Kasumi-1 (cell line): ENCODE data around the gene ARL6IP1.
"Not testable (repeated sequence)": the region's sequence is repeated elsewhere in the genome, so short reads cannot be mapped to it uniquely, and the experiment has no call there.

Experiments
- DNase-seq, 2 experiments: peaks; one replicate each; lab custom pipeline; 2025; lab: John Stamatoyannopoulos, UW

ARL6IP1 gene

GRCh38 chr16:18799500-18799899 is 1.8 kb downstream of the ARL6IP1 start:
- no peak for DNase-seq

GRCh38 chr16:18797746-18798145 is 3.6 kb downstream of the ARL6IP1 start:
- no peak for DNase-seq

DNA sequence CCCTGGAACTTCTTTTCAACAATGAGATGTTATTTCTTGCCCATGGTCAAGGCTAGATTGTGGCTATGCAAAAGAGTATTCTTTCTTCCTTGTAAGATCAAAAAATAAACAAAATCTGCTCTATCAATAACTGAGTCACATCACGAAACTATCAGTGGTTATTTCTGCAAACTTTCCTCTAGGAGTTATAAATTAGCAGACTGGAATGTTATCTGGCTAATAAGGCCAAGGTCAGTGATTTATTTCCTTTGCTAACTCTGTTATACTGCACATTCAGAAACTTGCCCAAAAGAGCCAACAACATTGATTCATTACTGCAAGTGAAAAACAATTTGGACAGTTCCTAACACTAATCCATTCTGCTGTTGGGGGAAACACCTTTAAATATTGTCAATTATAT is 5.0 kb downstream of the ARL6IP1 start:
- no peak for DNase-seq

DNA sequence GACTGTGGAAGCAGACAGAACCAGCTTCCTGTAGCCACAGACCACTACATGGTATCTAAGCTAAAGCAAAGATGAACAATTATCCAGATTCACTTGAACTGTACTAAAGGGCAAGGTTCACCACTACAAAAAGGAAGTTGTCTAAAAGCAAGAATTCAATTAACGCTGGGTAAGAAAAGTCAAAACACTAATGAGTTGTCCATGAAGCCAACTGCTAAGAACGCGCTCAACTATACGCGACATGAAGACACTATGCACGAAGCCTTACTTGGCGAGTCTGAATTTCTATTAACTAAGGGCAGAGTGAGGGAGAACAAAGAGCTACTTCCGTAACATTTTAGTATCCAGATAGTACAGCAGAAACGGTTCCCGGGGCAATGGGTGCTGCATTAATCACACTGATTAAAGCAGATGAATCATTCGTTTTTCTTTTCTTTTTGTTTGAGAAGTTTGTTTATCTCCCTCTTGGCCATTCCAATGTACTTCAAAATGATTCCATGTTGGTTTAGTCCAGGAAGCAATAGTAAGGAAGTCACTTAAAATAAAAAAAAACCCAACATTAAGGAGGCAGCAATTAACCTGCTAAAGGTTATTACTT is 8.4 kb downstream of the ARL6IP1 start:
- no peak for DNase-seq

GRCh38 chr16:18789850-18790706 is 11.3 kb downstream of the ARL6IP1 start, which contains the start of gene RPS15A:
Gene RPS15A (minus strand): TSS chr16:18790334. CDS start chr16:18789113, 1,221 bp downstream.
- DNase-seq = peak; percentile 80

DNA sequence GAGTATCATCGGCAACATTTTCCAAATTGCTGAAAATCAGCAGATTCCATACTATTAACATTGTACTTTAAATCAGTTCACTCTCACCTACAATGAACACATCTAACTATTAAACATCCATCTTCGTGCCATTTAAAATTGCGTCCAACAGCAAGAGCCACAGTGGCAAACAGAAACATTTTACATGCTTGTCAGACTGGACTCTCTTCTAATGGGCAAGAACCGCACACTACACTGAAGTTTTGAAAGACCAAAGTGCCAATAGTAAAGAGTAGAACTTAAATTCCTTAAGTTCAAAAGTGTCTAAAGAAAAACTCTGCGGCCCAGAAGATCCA is 11.9 kb downstream of the ARL6IP1 start:
- DNase-seq = no peak

GRCh38 chr16:18788828-18789514 is 12.4 kb downstream of the ARL6IP1 start:
- DNase-seq = no peak

GRCh38 chr16:18784917-18785623 is 16.3 kb downstream of the ARL6IP1 start:
- DNase-seq = no peak

- DNase-seq = no peak
Observed at GRCh38 chr16:18783430-18784341, 17.7 kb downstream of the ARL6IP1 start.

DNA sequence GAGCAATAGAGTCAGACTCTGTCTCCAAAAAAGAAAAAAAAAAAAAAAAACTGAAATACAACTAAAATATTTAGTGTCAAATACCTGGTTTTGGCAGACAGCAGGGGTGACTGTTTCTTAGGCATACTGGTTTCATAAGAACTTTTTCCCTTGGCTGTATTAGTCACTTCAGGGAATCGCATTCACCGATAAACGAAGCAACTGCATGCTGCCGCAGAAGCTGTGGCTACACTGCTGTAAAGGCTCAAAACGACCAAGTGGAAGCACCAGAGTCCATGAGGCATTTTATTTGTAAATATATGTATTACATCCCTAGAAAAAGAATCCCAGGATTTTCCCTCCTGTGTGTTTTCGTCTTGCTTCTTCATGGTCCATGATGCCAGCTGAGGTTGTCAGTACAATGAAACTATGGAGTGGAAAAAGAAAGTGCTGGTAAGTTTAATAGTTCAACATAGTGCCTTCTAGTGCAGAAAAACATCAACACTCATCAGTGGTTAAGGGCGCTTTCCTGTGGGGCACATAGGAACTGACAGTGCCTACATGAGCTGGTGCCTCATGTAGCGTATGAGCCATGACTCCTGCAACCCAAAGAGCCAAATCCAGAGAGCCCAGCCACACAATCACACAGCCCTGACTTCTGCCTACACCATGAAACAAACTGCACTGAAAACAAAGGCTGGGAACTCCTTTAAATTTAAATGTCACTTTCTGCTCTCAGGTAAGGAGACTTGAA is 18.5 kb downstream of the ARL6IP1 start:
- DNase-seq = no peak

DNA sequence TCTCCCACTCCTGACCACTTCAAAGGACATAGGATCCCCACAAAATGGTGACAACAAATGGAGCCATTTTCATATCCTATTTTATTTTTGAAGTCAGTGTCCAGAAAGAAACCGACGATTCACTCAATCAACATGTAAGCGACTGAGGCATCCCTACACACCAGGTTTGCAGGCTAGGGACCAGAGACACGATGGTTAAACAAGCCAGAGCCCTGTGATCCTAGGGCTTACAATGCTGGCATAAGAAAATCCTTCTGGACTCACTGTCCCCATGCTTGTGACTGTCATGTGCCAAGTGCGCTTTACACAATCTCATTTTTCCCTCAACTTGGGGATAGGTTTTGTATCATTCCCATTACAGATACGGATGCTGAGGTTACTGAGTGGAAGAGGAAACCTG is 20.1 kb downstream of the ARL6IP1 start:
- DNase-seq = not testable (repeated sequence)

DNA sequence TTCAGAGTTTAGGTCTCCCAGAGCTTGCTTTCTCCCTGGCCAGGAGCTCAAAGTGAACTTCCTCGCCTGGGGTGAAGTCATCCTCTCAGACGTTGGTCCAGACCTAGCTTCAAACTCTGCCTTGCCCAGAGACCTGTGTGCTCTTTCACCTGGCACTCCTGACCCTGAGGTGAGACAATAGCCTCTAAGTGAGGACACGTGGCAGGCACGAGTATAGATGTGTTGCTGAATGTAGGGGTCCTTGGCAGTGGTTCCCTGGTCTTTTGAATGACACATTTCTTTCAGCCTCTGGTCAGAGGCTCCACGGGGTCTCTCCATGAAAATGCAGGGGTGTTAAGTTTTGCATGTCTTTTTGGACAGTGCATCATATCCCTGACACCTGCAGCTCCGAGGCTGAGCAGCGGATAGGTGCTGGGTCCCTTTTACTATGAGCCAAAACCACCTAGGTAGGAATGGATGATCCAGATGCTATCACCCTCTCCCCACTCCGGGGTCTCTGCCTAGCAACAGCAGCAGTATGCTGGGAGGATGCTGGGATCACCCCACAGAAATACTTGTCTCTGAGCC is 20.8 kb downstream of the ARL6IP1 start:
- not testable (repeated sequence) for DNase-seq

DNA sequence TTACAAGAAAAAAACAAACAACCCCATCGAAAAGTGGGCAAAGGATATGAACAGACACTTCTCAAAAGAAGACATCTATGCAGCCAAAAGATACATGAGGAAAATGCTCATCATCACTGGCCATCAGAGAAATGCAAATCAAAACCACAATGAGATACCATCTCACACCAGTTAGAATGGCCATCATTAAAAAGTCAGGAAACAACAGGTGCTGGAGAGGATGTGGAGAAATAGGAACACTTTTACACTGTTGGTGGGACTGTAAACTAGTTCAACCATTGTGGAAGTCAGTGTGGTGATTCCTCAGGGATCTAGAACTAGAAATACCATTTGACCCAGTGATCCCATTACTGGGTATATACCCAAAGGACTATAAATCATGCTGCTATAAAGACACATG is 23.7 kb downstream of the ARL6IP1 start:
- not testable (repeated sequence) for DNase-seq

DNA sequence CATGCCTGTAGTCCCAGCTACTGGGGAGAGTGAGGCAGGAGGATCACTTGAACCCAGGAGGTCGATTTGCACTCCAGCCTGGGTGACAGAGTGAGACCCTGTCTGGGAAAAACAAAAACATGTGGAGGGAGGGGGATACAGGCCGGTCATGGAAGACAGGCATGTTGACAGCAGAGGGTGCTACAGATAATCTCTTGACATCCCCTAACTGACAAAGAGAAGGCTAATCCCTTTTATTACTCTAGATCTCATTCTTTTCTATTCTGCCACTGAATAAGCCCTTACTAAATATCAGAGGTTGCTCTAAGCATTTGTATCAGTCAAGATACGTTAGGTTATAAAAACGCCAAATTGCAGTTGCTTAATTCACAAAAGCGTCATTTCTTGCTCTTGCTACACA is 25.0 kb downstream of the ARL6IP1 start:
- not testable (repeated sequence) for DNase-seq

DNA sequence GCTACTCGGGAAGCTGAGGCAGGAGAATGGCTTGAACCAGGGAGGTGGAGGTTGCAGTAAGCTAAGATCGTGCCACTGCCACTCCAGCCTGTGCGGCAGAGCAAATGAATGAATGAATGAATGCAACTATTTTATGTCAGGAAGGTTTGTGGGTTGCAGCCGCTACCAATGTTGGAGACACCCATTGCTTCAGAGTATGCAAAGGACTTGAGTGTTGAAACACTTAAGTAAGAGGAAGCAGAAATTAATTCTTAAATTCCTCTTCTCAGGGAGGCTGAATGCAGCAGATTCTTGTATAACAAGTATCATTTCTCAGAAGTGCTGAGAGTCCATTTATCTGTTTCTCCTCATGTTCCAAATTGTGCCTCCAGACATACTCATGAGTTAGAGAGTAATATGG is 26.7 kb downstream of the ARL6IP1 start:
- peak in 1 of 2 experiments; percentile 15 for DNase-seq

GRCh38 chr16:18772171-18772570 is 29.2 kb downstream of the ARL6IP1 start:
- DNase-seq = not testable (repeated sequence)

DNA sequence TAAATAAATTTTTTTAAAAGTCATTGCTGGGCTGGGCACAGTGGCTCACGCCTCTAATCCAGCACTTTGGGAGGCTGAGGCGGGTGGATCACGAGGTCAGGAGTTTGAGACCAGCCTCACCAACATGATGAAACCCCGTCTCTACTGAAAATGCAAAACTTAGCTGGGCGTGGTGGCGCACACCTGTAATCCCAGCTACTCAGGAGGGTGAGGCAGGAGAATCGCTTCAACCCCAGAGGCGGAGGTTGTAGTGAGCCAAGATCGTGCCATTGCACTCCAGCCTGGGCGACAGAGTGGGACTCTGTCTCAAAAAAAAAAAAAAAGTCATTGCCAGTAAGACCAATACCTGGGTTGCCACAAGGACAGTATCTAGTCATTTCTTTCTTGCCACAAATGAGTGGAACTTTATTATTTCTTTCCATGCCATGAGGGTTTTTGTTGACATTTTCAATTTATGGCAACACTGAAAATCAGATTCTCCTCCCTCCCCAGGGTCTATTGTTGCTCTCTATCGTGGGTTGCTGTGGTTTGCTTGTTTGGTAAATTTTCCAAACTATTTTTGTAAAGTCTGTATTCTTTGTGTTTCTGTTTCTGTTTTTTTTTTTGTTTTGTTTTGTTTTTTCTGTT is 30.9 kb downstream of the ARL6IP1 start:
- DNase-seq = not testable (repeated sequence)

GRCh38 chr16:18767217-18767616 is 34.1 kb downstream of the ARL6IP1 start:
- DNase-seq = not testable (repeated sequence)

GRCh38 chr16:18762713-18763112 is 38.6 kb downstream of the ARL6IP1 start:
- not testable (repeated sequence) for DNase-seq
